Measurements from ENCODE around the gene ADGRD2. TPM values are rescaled to one million over a fixed set of nuclear protein-coding genes. Genes with fewer than 3 reads are reported as not detected.

Gene ADGRD2
- total RNA-seq, 1 donor from 2014 or later, result 0.31 TPM

DNA sequence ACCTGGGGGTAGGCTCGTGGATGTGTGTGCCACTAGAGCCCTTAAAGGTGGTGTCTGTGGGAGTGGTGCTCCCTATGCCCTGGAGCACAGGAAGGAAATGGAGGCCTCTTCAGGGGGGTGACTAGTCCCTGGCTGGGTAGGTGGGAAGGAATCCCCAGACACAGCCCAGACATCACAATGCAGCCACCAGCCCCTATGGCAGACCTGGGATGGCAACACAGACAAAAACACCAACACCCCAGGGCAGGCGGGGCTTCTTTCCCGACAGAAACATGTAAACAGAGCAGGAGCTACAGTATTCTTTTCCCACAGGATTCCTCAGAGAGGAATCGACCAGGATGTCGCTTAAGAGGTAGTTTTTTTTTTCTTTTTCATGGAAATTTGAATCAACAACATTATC lies 67.3 kb downstream of the ADGRD2 start:
- DNase-seq (ENCODE audit: extremely low spot score, unreplicated experiment), result no peak
- TF ChIP-seq, protein P1, sequence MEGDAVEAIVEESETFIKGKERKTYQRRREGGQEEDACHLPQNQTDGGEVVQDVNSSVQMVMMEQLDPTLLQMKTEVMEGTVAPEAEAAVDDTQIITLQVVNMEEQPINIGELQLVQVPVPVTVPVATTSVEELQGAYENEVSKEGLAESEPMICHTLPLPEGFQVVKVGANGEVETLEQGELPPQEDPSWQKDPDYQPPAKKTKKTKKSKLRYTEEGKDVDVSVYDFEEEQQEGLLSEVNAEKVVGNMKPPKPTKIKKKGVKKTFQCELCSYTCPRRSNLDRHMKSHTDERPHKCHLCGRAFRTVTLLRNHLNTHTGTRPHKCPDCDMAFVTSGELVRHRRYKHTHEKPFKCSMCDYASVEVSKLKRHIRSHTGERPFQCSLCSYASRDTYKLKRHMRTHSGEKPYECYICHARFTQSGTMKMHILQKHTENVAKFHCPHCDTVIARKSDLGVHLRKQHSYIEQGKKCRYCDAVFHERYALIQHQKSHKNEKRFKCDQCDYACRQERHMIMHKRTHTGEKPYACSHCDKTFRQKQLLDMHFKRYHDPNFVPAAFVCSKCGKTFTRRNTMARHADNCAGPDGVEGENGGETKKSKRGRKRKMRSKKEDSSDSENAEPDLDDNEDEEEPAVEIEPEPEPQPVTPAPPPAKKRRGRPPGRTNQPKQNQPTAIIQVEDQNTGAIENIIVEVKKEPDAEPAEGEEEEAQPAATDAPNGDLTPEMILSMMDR (conservative IDR thresholded peaks at IDR 0.05), result no peak
- Mint-ChIP-seq H3K27me3 (peaks cover 4% of the 10 kb centered on the region), H3K27ac (no peak overlapping the region), H3K36me3 (peaks cover 5% of the 10 kb centered on the region), H3K9me3 (no peaks in the 10 kb centered on the region), H3K4me3 (no peak overlapping the region), H3K4me1 (ENCODE audit: unreplicated experiment) (peaks cover 29% of the 10 kb centered on the region)

DNA sequence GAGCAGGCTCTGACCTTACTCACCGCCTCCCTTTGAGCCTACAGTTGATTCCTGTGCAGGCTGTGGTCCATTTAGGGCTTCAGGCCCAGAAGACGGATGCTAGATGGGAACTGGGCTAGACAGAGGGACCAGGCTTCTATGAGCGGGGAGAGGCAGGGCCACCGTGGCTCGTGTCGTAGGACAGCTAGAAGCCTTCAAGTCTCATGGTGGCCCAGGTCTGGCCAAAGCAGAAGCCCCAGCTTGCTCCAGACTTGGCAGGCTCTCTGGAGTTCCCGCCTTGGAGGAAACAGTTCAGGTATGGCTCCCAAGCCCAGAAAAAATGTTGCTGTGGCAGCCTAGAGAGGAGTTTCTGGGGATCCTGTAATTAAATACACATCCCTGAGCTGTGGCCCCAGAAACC lies 67.9 kb downstream of the ADGRD2 start:
- peaks cover 5% of the 10 kb centered on the region for H3K36me3 Mint-ChIP-seq

DNA sequence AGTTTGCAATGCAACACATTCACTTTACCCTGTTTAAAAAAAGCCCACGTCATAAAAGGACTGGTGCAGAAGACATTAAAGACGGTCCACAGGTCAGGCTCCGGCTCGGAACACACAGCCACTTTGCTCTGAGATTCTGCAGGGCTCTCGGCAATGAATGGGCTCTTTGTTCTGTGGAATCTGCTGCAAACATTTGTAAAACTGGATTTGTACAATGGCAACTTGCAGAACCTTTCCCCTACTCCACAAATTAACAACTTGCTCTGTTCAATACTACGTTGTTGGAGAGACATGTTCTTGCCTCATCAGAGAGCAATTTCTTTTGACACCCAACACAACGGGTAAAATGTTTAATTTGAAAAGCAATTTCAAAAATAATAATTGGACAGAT lies 70.0 kb downstream of the ADGRD2 start:
- Mint-ChIP-seq H3K27me3 (no peaks in the 10 kb centered on the region), H3K27ac (peak overlapping the region; percentile 13), H3K9me3 (no peaks in the 10 kb centered on the region), H3K4me3 (peak overlapping the region; percentile 0), H3K4me1 (ENCODE audit: unreplicated experiment) (peaks cover 23% of the 10 kb centered on the region), H3K36me3 (peaks cover 11% of the 10 kb centered on the region)
- no peak for DNase-seq (ENCODE audit: extremely low spot score, unreplicated experiment)
- TF ChIP-seq, protein P1 (conservative IDR thresholded peaks at IDR 0.05), result no peak

More for the DNA sequence above, 67.9 kb downstream of the ADGRD2 start:
- Mint-ChIP-seq H3K27ac (no peak overlapping the region), H3K27me3 (peaks cover 2% of the 10 kb centered on the region), H3K9me3 (no peaks in the 10 kb centered on the region), H3K4me3 (no peak overlapping the region), H3K4me1 (ENCODE audit: unreplicated experiment) (peaks cover 27% of the 10 kb centered on the region)
- DNase-seq (ENCODE audit: extremely low spot score, unreplicated experiment), result no peak
- TF ChIP-seq, protein P1 (conservative IDR thresholded peaks at IDR 0.05), result no peak

DNA sequence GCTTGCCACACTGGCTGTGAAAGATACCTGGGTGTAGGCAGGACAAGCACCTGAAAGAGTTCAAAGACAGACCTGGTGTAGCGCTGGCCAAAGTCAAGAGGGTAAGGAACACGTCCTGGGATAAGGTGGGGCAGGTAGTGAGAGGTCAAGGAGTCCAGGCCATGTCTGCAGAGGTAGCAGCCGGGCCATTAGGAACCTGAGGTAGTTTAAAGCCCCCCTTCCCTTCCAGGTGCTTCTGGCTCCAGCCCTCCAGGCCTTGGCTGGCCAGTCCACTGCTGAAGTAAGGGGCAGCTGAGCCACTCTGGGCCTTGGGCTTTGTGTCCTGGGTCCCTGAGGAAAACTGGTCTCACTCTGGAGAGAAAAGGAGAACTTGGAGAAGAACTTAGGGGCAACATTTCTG lies 70.9 kb downstream of the ADGRD2 start:
- no peak overlapping the region for H3K4me3 Mint-ChIP-seq
- TF ChIP-seq, protein P1 (conservative IDR thresholded peaks at IDR 0.05), result no peak
- H3K27me3 Mint-ChIP-seq, result no peaks in the 10 kb centered on the region

DNA sequence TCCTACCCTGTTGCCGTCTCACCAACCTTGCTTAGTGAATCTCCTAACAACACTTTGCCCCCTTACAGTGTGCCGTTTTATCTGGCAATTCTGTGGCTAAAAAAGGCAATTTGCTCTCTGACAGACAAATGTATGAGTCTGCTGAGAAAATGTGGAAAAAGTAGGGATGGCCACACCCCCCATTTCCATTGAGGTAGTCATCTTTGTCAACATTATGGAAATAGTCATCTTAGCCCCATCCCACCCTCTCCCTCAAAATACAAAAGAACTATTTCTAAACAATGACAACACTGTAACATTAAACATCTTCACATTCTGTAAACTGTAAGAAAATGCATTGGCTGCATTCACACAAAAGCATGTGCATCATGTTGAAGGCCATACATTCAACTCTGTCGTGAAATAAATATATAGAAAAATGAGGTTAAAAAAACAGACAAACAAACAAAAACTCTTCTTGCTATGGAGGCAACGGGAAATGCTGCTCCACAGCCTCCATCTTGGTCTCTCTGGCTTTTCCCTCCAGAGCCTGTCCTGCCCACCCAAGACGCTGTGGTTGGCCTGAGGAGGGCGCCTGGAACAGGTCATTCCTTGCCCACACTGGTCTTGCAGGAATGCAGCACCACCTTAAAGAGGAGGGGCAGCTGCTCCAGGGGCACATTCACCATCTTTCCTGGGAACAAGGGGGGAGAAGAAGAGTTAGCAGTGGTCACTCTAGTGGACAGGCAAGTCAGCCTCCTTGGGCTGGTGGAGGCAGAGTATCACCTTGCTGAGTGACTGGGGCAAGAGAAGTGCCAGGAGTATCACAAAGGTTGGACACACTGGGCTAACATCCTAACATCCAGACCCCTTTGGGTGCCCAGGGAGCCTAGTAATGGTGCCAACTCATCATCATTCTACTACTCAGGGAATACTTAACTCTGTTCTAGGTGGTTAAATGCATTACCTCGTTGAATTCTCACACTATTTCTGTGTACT lies 72.2 kb downstream of the ADGRD2 start:
- peaks cover 23% of the 10 kb centered on the region for H3K4me1 Mint-ChIP-seq (ENCODE audit: unreplicated experiment)
- no peaks in the 10 kb centered on the region for H3K9me3 Mint-ChIP-seq
- no peaks in the 10 kb centered on the region for H3K27me3 Mint-ChIP-seq
- peaks cover 11% of the 10 kb centered on the region for H3K36me3 Mint-ChIP-seq
- TF ChIP-seq, protein P1 (conservative IDR thresholded peaks at IDR 0.05), result no peak
- H3K4me3 Mint-ChIP-seq, result no peak overlapping the region
- DNase-seq (ENCODE audit: extremely low spot score, unreplicated experiment), result no peak
- no peak overlapping the region for H3K27ac Mint-ChIP-seq

More for the DNA sequence above, 70.9 kb downstream of the ADGRD2 start:
- DNase-seq (ENCODE audit: extremely low spot score, unreplicated experiment), result no peak
- Mint-ChIP-seq H3K27ac (peak overlapping the region; percentile 13), H3K9me3 (no peaks in the 10 kb centered on the region), H3K36me3 (peaks cover 11% of the 10 kb centered on the region), H3K4me1 (ENCODE audit: unreplicated experiment) (peaks cover 23% of the 10 kb centered on the region)

All from type B pancreatic cell (in vitro differentiated cells).